ENCODE measurements around the gene USP21.

GRCh38 chr1:161175771-161176453, 16.6 kb downstream of the USP21 start:
- TF ChIP-seq CTCF (IDR thresholded peaks at IDR 0.05) (no peak), POLR2A (IDR thresholded peaks at IDR 0.05) (no peak)
